Hepatocyte (in vitro differentiated cells): Measurements from ENCODE around the gene ZBTB6.

Experiments
- CTCF ChIP-seq: fragments of 200-600 bp; sonication (generic); IDR thresholded peaks from 2 replicates; pipeline ENCODE4 v1.5.1; 2016; ENCODE audit warnings: antibody characterized with exemption, mild to moderate bottlenecking; ENCODE audit not compliant: poor library complexity
- EZH2phosphoT487 ChIP-seq: fragments of 200-600 bp; sonication (generic); IDR thresholded peaks from one replicate; pipeline ENCODE4 v1.6.1; 2018; ENCODE audit warnings: antibody characterized with exemption, mild to moderate bottlenecking, low read depth, moderate library complexity; ENCODE audit not compliant: unreplicated experiment, severe bottlenecking

- TF ChIP-seq CTCF (no peak), EZH2phosphoT487 (no peak)
These were observed 18.4 kb upstream of the ZBTB6 start, which contains the start of gene ZBTB26 for GRCh38 chr9:122931226-122932121.
